ENCODE data around the gene ZFX. TPM values are rescaled to one million over a fixed set of nuclear protein-coding genes. Genes with fewer than 3 reads are reported as not detected.

ZFX gene
- total and polyA plus RNA-seq, 9 donors: 16.1 to 87.8 (median 80.8) TPM

DNA sequence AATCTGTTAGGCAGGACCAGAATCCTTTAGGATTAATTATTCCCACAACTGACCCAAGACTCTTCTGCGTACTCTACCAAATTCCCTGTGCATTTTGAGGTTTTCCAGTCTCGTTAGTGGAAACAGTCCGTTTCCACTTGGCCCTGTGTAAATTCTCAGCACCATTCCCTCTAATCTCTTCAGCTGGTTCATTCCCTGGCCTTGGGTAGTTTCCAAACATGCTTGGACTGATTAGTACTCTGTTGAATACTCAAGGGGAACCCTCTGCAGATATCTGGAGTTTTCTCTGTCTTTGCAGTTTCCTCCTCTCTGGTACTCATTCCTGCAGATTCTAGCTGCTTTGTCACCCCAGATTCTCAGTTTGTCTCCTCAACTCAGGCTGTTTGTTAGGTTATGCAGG is 80.4 kb downstream of the ZFX start:
- intact Hi-C loops (cut with DNase I): no loop called here
- no peak overlapping the region for H3K4me3 ChIP-seq
- peaks cover 2% of the 10 kb centered on the region for H3K4me1 ChIP-seq (ENCODE audit: insufficient read depth)
- no peaks in the 10 kb centered on the region for H3K27me3 ChIP-seq
- H3K27ac ChIP-seq: no peak overlapping the region
- no peaks in the 10 kb centered on the region for H3K9me3 ChIP-seq
- WGBS, 3 donors: 14 to 33% (median 20%) methylated on average over 3 of the region's 3 CpGs
- H3K36me3 ChIP-seq: no peaks in the 10 kb centered on the region
- TF ChIP-seq EP300 (IDR thresholded peaks at IDR 0.05): no peak
- peak in 1 of 5 donors; percentile 16 for DNase-seq

DNA sequence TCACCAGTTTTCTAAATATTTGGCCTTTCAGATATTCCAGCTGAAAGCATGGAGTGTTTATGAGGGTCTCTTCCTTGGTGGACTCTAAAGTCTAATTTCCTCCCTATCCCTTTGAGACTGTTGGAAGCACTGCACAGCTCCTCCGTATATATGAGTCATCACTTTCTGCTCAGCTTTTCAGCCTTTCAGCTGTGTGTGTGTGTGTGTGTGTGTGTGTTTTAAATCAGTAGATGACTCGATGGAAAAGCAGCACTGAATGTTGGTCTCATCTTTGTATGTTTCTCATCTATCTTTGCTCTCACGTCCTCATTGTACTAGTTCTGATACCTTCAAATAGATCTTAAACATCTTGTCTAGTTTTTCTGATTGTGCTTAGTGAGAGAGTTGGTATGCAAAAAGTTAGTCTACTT is 81.6 kb downstream of the ZFX start:
- Histone ChIP-seq H3K4me1 (ENCODE audit: insufficient read depth) (peaks cover 2% of the 10 kb centered on the region), H3K27ac (no peak overlapping the region), H3K9me3 (no peaks in the 10 kb centered on the region), H3K4me3 (no peak overlapping the region), H3K27me3 (no peaks in the 10 kb centered on the region), H3K36me3 (no peaks in the 10 kb centered on the region)
- TF ChIP-seq POLR2A (IDR thresholded peaks at IDR 0.05) (no peak), EP300 (IDR thresholded peaks at IDR 0.05) (no peak)
- TF ChIP-seq, protein P1, sequence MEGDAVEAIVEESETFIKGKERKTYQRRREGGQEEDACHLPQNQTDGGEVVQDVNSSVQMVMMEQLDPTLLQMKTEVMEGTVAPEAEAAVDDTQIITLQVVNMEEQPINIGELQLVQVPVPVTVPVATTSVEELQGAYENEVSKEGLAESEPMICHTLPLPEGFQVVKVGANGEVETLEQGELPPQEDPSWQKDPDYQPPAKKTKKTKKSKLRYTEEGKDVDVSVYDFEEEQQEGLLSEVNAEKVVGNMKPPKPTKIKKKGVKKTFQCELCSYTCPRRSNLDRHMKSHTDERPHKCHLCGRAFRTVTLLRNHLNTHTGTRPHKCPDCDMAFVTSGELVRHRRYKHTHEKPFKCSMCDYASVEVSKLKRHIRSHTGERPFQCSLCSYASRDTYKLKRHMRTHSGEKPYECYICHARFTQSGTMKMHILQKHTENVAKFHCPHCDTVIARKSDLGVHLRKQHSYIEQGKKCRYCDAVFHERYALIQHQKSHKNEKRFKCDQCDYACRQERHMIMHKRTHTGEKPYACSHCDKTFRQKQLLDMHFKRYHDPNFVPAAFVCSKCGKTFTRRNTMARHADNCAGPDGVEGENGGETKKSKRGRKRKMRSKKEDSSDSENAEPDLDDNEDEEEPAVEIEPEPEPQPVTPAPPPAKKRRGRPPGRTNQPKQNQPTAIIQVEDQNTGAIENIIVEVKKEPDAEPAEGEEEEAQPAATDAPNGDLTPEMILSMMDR (IDR thresholded peaks at IDR 0.05): no peak
- WGBS, 3 donors: 2 to 9% (median 7%) methylated on average over 3 of the region's 3 CpGs
- DNase-seq: peak in 2 of 5 donors; percentile 14 to 38
- intact Hi-C loops (cut with DNase I): no loop called here

DNA sequence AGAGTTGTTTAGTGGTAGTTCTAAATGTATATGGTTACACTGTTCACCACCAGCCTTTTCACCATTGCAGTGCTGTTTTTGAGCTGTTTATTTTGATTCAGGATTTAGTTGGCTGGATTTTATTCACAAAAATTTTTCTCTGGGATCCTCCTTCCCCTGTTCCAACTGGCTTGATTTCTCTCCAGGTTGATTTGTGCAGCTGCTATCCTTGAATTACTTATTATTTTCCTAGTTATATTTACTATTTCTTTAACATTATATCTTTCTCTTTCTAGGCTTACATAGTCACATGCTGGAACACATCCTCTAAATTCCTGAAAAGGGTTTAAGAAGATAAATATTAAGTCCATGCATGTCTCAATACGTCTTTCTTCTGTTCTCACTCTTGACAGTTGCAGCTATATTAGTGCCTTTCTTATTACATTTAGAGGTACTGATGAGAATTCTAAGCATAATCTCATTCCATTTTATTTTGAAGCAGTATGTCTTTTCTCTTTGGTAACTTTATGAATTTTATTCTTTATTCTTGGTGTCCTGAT is 82.2 kb downstream of the ZFX start:
- Histone ChIP-seq H3K4me1 (ENCODE audit: insufficient read depth) (peaks cover 2% of the 10 kb centered on the region), H3K36me3 (no peaks in the 10 kb centered on the region), H3K27ac (no peak overlapping the region), H3K27me3 (no peaks in the 10 kb centered on the region), H3K4me3 (no peak overlapping the region), H3K9me3 (no peaks in the 10 kb centered on the region)
- TF ChIP-seq EP300 (IDR thresholded peaks at IDR 0.05): no peak
- TF ChIP-seq, protein P1 (IDR thresholded peaks at IDR 0.05): no peak
- TF ChIP-seq POLR2A (IDR thresholded peaks at IDR 0.05): no peak
- WGBS, 3 donors: 6 to 18% (median 9%) methylated on average over 1 of the region's 1 CpG
- DNase-seq: no peak
- intact Hi-C loops (cut with DNase I): no loop called here

DNA sequence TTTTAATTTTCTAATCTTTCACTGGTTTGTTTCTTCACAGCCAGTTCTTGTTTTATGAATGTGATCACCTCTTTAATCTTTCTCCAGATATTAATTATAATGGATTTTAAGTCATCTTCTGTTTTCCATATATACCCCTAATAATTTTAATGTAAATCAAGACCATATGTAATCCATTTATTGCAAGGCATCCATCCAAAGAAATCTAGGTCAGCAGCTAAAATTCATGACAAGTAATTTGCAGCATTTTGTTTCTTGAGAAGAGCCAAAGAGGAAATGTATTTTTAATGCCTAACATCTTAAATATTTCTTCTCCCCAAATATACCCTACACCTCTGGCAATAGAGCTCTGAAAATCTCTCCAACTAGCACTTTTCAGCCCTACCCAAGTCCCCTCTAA is 83.3 kb downstream of the ZFX start:
- Histone ChIP-seq H3K4me3 (no peak overlapping the region), H3K9me3 (no peaks in the 10 kb centered on the region), H3K27ac (no peak overlapping the region), H3K36me3 (no peaks in the 10 kb centered on the region), H3K27me3 (no peaks in the 10 kb centered on the region), H3K4me1 (ENCODE audit: insufficient read depth) (peaks cover 2% of the 10 kb centered on the region)
- no peak for DNase-seq
- intact Hi-C loops (cut with DNase I): no loop called here
- no peak for TF ChIP-seq EP300 (IDR thresholded peaks at IDR 0.05)
- TF ChIP-seq, protein P1 (IDR thresholded peaks at IDR 0.05): no peak
- no peak for TF ChIP-seq POLR2A (IDR thresholded peaks at IDR 0.05)

DNA sequence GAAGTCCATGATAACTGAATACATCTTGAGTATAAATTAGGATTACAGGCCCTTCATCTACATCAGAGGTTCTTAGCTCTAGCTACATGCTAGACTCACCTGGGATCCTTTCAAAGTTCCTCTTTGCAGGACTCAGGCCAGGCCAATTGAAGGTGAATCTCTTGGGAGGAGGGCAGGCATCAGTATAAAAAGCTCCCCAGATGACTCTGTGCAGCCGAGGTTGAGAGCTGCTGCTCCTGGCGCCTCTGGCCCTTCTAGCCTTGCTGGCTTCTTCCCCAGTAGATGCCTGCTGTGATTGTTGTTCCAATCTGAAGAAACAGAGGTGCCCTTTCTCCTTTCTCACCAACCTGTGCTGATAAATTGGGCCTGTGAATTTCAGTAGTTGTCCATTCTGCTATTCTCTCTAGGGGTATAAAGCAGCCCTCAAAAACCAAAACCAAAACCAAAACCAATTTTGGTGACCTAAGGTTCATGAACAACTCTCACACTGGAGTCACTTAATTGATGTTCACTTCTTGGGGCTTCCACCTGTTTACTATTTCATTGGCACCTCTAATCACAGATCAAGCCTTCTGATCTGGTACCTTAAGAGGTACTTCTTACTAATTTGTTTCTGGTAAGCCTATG is 85.7 kb downstream of the ZFX start:
- no peak for TF ChIP-seq EP300 (IDR thresholded peaks at IDR 0.05)
- TF ChIP-seq, protein P1 (IDR thresholded peaks at IDR 0.05): no peak
- no peak for TF ChIP-seq POLR2A (IDR thresholded peaks at IDR 0.05)
- Histone ChIP-seq H3K4me1 (ENCODE audit: insufficient read depth) (no peaks in the 10 kb centered on the region), H3K36me3 (no peaks in the 10 kb centered on the region), H3K27ac (no peak overlapping the region), H3K4me3 (no peak overlapping the region), H3K27me3 (no peaks in the 10 kb centered on the region), H3K9me3 (no peaks in the 10 kb centered on the region)
- 80 to 97% (median 85%) methylated on average over 2 of the region's 2 CpGs for WGBS, 3 donors
- no peak for DNase-seq
- intact Hi-C loops (cut with DNase I): no loop called here

All from ovary (tissue), 9 donors.